DMS53 treated with DMSO at 0.1 percent for 48 hours (cell line): ENCODE data around the gene CCL16.
A peak's percentile ranks its signal among the peaks of the same experiment; 100 is the strongest.
"Not testable (repeated sequence)": the region's sequence is repeated elsewhere in the genome, so short reads cannot be mapped to it uniquely, and the experiment has no call there.

Source experiments
- DNase-seq: peaks from one replicate; lab custom pipeline; 2025; ENCODE audit not compliant: unreplicated experiment; lab: John Stamatoyannopoulos, UW

The CCL16 gene

DNA sequence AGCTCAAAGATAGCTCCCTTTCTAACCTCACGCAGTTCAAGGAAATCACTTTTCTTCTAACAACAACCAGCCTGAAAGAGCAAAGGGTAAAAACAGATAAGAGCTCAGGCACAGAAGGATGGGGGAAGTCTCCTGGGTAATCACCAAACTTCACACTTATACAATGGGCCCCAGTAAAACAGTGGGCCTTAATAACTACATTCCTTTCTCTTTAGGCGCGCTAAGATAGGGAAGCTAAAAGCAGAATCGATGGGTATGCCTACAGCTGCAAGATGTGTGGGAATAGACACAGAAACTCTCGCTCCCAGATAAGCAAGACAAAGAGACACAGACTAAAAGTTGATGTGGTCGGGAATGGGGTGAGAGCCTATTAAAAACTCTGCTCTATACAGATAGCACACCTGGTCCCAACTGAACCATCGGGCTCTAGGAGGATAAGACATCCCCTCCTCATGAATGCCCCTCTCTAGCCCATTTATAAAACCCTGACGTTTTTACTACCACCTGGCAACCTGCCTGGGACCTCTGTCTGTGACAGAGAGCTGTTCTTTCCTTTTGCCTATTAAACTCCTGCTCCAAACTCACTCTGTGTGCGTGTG is 38.6 kb downstream of the CCL16 start:
- DNase-seq: no peak

DNA sequence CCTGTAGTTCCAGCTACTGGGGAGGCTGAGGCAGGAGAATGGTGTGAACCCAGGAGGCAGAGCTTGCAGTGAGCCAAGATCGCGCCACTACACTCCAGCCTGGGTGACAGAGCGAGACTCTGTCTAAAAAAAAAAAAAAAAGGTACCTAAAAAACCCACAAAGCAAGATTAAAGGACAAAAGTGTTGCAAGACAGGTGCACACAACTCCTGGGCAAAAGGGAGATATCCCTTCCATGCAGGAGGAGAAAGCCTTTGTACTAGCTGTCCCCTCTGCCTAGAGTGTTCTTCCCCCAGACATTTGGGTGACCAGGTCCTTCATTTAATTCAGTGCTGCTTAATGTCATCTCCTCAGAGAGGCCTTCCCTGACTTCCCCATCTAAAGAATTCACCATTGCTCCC is 42.8 kb downstream of the CCL16 start:
- DNase-seq: not testable (repeated sequence)

DNA sequence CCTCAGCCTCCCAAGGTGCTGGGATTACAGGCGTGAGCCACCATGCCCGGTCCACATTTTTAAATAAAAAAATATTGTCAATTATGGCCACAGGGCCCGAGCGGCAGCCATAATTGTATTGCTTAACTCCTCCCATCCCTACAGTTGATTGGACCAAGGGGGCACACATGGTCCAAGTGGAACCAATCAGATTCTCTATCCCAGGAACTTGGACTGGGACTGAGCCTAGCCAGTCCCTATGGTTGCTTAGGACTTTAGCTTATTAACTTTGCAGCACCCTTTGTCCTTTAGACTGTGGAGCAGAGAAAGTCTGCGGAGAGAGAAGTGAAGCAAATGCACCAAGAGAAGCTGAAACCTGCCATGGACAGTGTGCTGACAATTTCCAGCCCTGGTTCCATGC is 45.2 kb downstream of the CCL16 start:
- no peak for DNase-seq

DNA sequence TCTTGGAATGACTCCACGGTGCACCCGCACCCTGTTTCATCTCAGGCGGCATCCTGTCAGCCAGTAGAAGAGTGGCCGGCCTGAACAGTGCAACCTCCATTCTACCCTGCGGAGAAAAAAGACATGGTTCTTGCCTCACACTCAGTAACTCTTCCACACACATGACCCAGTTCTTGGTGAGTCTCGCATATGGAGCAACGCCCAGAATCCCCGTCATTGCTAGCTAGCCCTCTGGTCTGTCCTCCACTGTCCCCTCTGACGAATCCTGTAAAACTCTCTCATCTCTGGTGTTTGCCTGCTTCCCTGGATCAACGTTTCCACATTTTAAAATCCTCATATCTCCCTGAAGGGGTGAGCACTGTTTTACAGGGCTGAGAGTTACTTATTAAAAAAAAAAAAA is 46.5 kb downstream of the CCL16 start:
- no peak for DNase-seq

DNA sequence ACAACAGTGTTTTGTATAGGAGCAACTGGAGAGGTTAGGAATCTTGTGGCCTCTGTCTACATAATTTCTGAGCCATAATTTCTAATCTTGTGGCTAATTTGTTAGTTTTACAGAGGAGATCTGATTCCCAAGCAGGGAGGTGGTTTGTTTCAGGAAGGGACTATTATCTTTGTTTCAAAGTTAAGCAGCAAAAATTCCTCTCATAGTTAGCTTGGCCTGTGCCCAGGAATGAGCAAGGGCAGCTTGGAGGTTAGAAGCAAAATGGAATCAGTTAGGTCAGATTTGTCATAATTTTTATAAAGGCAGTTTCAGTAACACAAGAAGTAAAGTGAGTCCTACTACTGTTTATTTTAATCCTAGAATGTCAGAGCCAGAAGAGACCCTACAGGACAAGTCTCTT is 48.7 kb downstream of the CCL16 start:
- no peak for DNase-seq

DNA sequence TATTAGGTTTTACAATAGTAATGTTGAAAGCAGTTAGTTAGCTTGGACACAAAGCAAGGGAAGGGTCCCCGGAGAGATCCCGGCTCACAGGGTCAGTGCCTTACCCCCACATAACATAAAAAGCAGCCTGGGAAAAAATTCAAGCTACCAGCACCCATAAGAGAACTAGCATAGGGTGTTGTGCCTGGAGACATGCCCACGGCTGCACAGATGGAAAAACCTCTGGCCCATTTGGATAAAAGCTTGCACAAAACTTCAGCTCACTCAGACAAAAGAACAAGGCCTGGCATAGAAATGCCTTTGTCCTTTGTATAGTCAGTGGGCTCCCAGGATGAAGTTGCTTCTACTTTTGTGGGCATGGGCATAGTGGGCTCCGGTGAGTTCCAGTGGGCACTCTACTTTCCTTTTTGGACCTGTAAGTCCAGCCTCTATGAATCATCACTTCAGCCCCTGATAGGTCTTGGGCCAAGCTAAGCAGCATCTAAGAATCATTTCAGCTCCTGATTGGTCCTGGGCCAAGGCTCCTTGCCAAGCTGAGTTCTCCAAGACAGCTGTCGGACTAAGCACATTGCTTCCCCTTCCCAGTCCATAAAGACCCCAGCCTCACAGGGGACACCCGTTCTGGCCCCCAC is 49.4 kb downstream of the CCL16 start:
- no peak for DNase-seq

DNA sequence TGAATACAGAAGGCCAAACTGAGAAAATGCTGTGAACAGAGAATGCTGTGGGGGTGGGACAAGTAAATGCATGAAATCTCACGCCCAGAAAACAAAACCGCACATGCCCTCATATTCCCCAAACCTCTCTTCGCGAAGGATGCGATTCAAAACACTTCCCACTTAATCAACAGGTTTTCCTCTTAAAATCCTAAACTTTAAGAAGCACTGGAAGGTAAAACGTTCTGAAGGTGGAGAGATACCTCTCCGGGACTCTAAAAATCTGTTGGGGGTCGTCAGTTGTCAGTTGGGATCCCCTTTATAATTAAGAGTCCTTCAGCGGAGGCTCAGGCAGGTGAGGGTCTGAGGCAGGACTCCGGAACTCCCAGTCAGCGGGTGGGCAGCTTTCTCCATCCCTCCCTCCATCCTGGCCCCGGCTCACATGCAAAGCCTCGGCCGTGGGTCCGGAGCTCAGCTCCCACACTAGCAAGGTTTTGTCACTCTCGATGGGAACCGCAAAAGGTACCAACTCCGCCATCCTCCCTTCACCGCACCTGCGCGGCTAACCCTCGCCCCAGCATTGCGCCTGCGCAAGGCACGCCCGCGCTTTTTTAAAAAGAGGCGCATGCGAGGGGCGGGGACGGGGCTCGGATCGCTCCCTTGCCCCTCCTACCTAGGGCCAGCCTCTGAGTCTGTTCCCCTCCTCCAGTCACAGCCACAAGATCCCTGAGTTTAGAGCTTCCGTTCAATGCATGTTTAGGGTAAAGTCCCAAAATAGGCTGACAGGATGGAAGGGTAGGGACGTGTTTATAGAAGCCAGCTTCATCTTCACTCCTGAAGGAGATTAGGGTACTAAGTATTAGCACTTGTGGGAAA is 50.9 kb downstream of the CCL16 start, which contains the start of gene RDM1:
RDM1 (minus strand) TSS at position 563 of the 855 bp plus-strand sequence; CDS start at position 517, 46 bp downstream.
- peak; percentile 55 for DNase-seq

DNA sequence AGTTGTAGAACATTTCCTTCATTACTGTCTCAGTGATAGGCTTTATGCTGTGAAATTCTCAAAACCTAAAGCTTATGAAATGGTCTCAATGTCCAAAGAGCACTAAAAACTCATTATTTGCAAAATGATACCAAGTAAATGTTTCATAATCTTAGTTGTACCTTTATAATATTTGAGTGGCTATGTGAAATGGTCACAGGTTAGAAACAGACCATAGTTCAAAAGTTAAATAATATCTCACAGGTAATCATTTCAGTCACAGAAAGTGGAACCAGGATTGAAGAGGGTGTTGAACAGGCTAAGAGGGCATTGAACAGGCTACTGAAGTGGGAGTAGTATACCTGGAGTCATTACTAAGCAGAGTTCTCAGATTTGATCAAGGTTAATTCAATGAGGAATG is 53.6 kb downstream of the CCL16 start:
- no peak for DNase-seq
